NOMO-1 treated with DMSO at 0.1 percent for 48 hours (cell line): Measurements from ENCODE around the gene HIP1.
A peak's percentile ranks its signal among the peaks of the same experiment; 100 is the strongest.
"Not testable (repeated sequence)": the region's sequence is repeated elsewhere in the genome, so short reads cannot be mapped to it uniquely, and the experiment has no call there.

Experiments
- DNase-seq: peaks from one replicate; lab custom pipeline; 2025; ENCODE audit not compliant: unreplicated experiment; lab: John Stamatoyannopoulos, UW

The HIP1 gene

GRCh38 chr7:75738604-75738974 lies at the start of gene HIP1:
Gene HIP1, minus strand, starts transcription at chr7:75738941. Its CDS starts 21 bp downstream, at chr7:75738920.
- no peak for DNase-seq

- DNase-seq, result not testable (repeated sequence)
Observed at GRCh38 chr7:75788154-75788847, 49.6 kb upstream of the HIP1 start.

GRCh38 chr7:75783058-75783457 lies 44.3 kb upstream of the HIP1 start:
- DNase-seq, result not testable (repeated sequence)

GRCh38 chr7:75780647-75781273 lies 42.0 kb upstream of the HIP1 start:
- not testable (repeated sequence) for DNase-seq

- not testable (repeated sequence) for DNase-seq
Observed at GRCh38 chr7:75779516-75779915, 40.8 kb upstream of the HIP1 start.

- DNase-seq, result not testable (repeated sequence)
Observed at GRCh38 chr7:75779035-75779434, 40.3 kb upstream of the HIP1 start.

GRCh38 chr7:75776295-75776971 lies 37.7 kb upstream of the HIP1 start:
- peak; percentile 88 for DNase-seq

GRCh38 chr7:75773958-75774357 lies 35.2 kb upstream of the HIP1 start:
- not testable (repeated sequence) for DNase-seq

GRCh38 chr7:75772081-75773077 lies 33.6 kb upstream of the HIP1 start, which contains the start of gene CCL26:
Gene CCL26, minus strand, starts transcription at chr7:75772211. Its CDS starts 35 bp downstream, at chr7:75772176.
- DNase-seq, result no peak

- peak; percentile 85 for DNase-seq
Observed at GRCh38 chr7:75771224-75771623, 32.5 kb upstream of the HIP1 start.

- DNase-seq, result peak; percentile 98
Observed at GRCh38 chr7:75762350-75762917, 23.7 kb upstream of the HIP1 start.

GRCh38 chr7:75761801-75762200 lies 23.1 kb upstream of the HIP1 start:
- peak; percentile 69 for DNase-seq

- DNase-seq, result no peak
Observed at GRCh38 chr7:75758491-75758890, 19.8 kb upstream of the HIP1 start.

- DNase-seq, result no peak
Observed at GRCh38 chr7:75757860-75758259, 19.1 kb upstream of the HIP1 start.

GRCh38 chr7:75756991-75757676 lies 18.4 kb upstream of the HIP1 start:
- DNase-seq, result peak; percentile 58

- no peak for DNase-seq
Observed at GRCh38 chr7:75756206-75756990, 17.7 kb upstream of the HIP1 start.

- DNase-seq, result no peak
Observed at GRCh38 chr7:75743455-75743859, 4.7 kb upstream of the HIP1 start.

GRCh38 chr7:75740846-75741497 lies 2.2 kb upstream of the HIP1 start:
- DNase-seq, result peak; percentile 88
